ENCODE results near the gene LILRB3. TPM values are rescaled to one million over a fixed set of nuclear protein-coding genes. Genes with fewer than 3 reads are reported as not detected.
"Not testable (repeated sequence)": the region's sequence is repeated elsewhere in the genome, so short reads cannot be mapped to it uniquely, and the experiment has no call there.

The LILRB3 gene
- total RNA-seq, 1 donor from 2014 or later = not detected

DNA sequence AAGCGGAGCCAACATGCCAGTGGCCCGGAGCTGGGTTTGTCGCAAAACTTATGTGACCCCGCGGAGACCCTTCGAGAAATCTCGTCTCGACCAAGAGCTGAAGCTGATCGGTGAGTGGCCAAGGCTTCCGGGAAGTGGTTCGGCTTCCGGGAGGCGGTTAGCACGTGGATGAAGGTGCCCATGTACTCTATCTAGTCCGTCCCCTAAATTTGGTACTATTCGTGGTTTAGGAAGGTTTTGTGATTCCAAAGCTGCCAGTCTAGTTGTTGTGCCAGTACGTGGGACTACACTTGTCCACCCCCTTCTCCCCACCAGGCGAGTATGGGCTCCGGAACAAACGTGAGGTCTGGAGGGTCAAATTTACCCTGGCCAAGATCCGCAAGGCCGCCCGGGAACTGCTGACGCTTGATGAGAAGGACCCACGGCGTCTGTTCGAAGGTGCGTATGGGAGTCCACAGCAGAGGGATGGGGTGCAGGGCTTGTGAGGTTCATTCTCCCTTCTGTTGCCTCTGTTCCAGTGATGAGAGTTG, 21.6 kb downstream of the LILRB3 start:
- H3K36me3 Mint-ChIP-seq = peaks cover 19% of the 10 kb centered on the region
- H3K4me3 Mint-ChIP-seq = peak overlapping the region; percentile 100

DNA sequence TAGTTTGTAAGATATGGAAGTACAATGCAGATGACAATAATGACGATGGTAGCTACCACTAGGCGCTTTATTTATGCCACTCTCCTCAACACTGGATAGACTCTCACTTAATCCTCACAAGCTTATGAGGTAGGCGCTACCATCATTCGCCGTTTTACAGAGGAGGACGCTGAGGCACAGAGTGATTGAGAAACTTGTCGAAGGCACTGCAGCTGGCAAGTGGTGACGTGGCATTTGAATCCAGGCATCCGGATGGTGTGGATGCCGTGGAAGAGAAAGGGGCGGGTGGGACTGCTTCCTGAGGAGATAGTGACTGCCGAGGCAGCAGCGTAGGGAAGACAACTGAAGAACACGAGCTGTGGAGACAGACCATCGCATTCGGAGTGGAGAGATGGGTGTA, 23.4 kb downstream of the LILRB3 start:
- Mint-ChIP-seq H3K4me1 (peaks cover 35% of the 10 kb centered on the region), H3K4me3 (peak overlapping the region; percentile 61), H3K27me3 (ENCODE audit: low read depth) (no peaks in the 10 kb centered on the region), H3K9me3 (no peaks in the 10 kb centered on the region), H3K36me3 (peaks cover 21% of the 10 kb centered on the region), H3K27ac (peak overlapping the region; percentile 85)
- no peak for DNase-seq (ENCODE audit: low spot score in 2 of 2, unreplicated experiment in 2 of 2)
- TF ChIP-seq, protein P1, sequence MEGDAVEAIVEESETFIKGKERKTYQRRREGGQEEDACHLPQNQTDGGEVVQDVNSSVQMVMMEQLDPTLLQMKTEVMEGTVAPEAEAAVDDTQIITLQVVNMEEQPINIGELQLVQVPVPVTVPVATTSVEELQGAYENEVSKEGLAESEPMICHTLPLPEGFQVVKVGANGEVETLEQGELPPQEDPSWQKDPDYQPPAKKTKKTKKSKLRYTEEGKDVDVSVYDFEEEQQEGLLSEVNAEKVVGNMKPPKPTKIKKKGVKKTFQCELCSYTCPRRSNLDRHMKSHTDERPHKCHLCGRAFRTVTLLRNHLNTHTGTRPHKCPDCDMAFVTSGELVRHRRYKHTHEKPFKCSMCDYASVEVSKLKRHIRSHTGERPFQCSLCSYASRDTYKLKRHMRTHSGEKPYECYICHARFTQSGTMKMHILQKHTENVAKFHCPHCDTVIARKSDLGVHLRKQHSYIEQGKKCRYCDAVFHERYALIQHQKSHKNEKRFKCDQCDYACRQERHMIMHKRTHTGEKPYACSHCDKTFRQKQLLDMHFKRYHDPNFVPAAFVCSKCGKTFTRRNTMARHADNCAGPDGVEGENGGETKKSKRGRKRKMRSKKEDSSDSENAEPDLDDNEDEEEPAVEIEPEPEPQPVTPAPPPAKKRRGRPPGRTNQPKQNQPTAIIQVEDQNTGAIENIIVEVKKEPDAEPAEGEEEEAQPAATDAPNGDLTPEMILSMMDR (IDR thresholded peaks at IDR 0.05; ENCODE audit: unreplicated experiment) = no peak

More for the DNA sequence above, 21.6 kb downstream of the LILRB3 start:
- DNase-seq (ENCODE audit: low spot score in 2 of 2, unreplicated experiment in 2 of 2) = no peak
- Mint-ChIP-seq H3K9me3 (no peaks in the 10 kb centered on the region), H3K4me1 (peaks cover 46% of the 10 kb centered on the region), H3K27ac (peak overlapping the region; percentile 100), H3K27me3 (ENCODE audit: low read depth) (no peaks in the 10 kb centered on the region)
- TF ChIP-seq, protein P1 (IDR thresholded peaks at IDR 0.05; ENCODE audit: unreplicated experiment) = no peak

GRCh38 chr19:54197121-54197520, 25.7 kb downstream of the LILRB3 start:
- Mint-ChIP-seq H3K9me3 (no peaks in the 10 kb centered on the region), H3K36me3 (peaks cover 10% of the 10 kb centered on the region), H3K4me3 (no peak overlapping the region), H3K27ac (peak overlapping the region; percentile 71), H3K4me1 (peaks cover 23% of the 10 kb centered on the region), H3K27me3 (ENCODE audit: low read depth) (no peaks in the 10 kb centered on the region)
- TF ChIP-seq, protein P1 (IDR thresholded peaks at IDR 0.05; ENCODE audit: unreplicated experiment) = no peak
- DNase-seq (ENCODE audit: low spot score in 2 of 2, unreplicated experiment in 2 of 2) = no peak

GRCh38 chr19:54196536-54196935, 26.3 kb downstream of the LILRB3 start:
- no peaks in the 10 kb centered on the region for H3K9me3 Mint-ChIP-seq
- TF ChIP-seq, protein P1 (IDR thresholded peaks at IDR 0.05; ENCODE audit: unreplicated experiment) = no peak
- peaks cover 23% of the 10 kb centered on the region for H3K4me1 Mint-ChIP-seq
- H3K27ac Mint-ChIP-seq = no peak overlapping the region
- no peak for DNase-seq (ENCODE audit: low spot score in 2 of 2, unreplicated experiment in 2 of 2)
- H3K36me3 Mint-ChIP-seq = peaks cover 10% of the 10 kb centered on the region
- H3K27me3 Mint-ChIP-seq (ENCODE audit: low read depth) = no peaks in the 10 kb centered on the region
- H3K4me3 Mint-ChIP-seq = no peak overlapping the region

- H3K4me3 Mint-ChIP-seq; H3K27me3 Mint-ChIP-seq (ENCODE audit: low read depth); H3K36me3 Mint-ChIP-seq; H3K27ac Mint-ChIP-seq; H3K9me3 Mint-ChIP-seq; DNase-seq (ENCODE audit: low spot score in 2 of 2, unreplicated experiment in 2 of 2): not testable (repeated sequence)
- peaks cover 17% of the 10 kb centered on the region for H3K4me1 Mint-ChIP-seq
Measured at GRCh38 chr19:54194463-54194862, 28.3 kb downstream of the LILRB3 start.

- peaks cover 7% of the 10 kb centered on the region for H3K36me3 Mint-ChIP-seq
- no peak for DNase-seq (ENCODE audit: low spot score in 2 of 2, unreplicated experiment in 2 of 2)
- H3K4me1 Mint-ChIP-seq = peaks cover 19% of the 10 kb centered on the region
- no peaks in the 10 kb centered on the region for H3K27me3 Mint-ChIP-seq (ENCODE audit: low read depth)
- no peaks in the 10 kb centered on the region for H3K9me3 Mint-ChIP-seq
- TF ChIP-seq, protein P1 (IDR thresholded peaks at IDR 0.05; ENCODE audit: unreplicated experiment) = no peak
- peak overlapping the region; percentile 51 for H3K4me3 Mint-ChIP-seq
- peak overlapping the region; percentile 75 for H3K27ac Mint-ChIP-seq
Measured at GRCh38 chr19:54193011-54193410, 29.8 kb downstream of the LILRB3 start.
